ENCODE data around the gene AIG1. TPM values are rescaled to one million over a fixed set of nuclear protein-coding genes. Genes with fewer than 3 reads are reported as not detected.

The AIG1 gene
- total RNA-seq, 6 donors from 2014 or later = 6.3 to 26.6 (median 20.8) TPM

GRCh38 chr6:143332153-143332845 is 271.6 kb downstream of the AIG1 start:
- TF ChIP-seq POLR2AphosphoS5 (IDR thresholded peaks at IDR 0.05) (no peak), EP300 (IDR thresholded peaks at IDR 0.05) (no peak), CTCF (IDR thresholded peaks at IDR 0.05) (no peak), POLR2A (IDR thresholded peaks at IDR 0.05) (no peak)
- WGBS, 2 donors = 70 to 100% methylated on average over 1 of the region's 1 CpG

DNA sequence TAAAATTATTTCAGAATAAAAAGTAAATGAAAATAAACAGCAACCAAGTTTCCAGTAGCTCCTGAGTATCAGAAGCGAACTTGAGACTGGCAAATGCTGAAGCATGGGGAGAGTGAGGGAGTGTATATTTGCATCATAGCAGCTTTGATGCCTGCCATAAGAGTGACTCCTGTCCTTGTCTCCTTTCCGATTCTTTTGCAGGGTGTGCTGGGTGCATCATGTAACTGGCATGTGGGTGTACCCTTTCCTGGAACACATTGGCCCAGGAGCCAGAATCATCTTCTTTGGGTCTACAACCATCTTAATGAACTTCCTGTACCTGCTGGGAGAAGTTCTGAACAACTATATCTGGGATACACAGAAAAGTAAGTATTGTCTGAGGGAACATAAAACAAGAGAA is 272.4 kb downstream of the AIG1 start:
- Histone ChIP-seq H3K27me3 (no peaks in the 10 kb centered on the region), H3K4me1 (no peaks in the 10 kb centered on the region), H3K27ac (no peak overlapping the region), H3K4me3 (no peak overlapping the region), H3K9me3 (no peaks in the 10 kb centered on the region), H3K36me3 (no peaks in the 10 kb centered on the region)
- WGBS, 2 donors = 93 to 97% methylated on average over 2 of the region's 2 CpGs
- no peak for DNase-seq
- ATAC-seq (ENCODE audit: low FRiP score in 2 of 2) = no peak
- TF ChIP-seq POLR2A (IDR thresholded peaks at IDR 0.05) = no peak
- no peak for TF ChIP-seq CTCF (IDR thresholded peaks at IDR 0.05)
- TF ChIP-seq POLR2AphosphoS5 (IDR thresholded peaks at IDR 0.05) = no peak
- TF ChIP-seq EP300 (IDR thresholded peaks at IDR 0.05) = no peak

More at GRCh38 chr6:143332153-143332845, 271.6 kb downstream of the AIG1 start:
- DNase-seq (no peak), ATAC-seq (ENCODE audit: low FRiP score in 2 of 2) (peak in 1 of 2 donors; percentile 56)
- no peak overlapping the region for H3K4me3 ChIP-seq
- no peaks in the 10 kb centered on the region for H3K4me1 ChIP-seq
- no peak overlapping the region for H3K27ac ChIP-seq
- H3K36me3 ChIP-seq = no peaks in the 10 kb centered on the region
- H3K27me3 ChIP-seq = no peaks in the 10 kb centered on the region
- no peaks in the 10 kb centered on the region for H3K9me3 ChIP-seq

DNA sequence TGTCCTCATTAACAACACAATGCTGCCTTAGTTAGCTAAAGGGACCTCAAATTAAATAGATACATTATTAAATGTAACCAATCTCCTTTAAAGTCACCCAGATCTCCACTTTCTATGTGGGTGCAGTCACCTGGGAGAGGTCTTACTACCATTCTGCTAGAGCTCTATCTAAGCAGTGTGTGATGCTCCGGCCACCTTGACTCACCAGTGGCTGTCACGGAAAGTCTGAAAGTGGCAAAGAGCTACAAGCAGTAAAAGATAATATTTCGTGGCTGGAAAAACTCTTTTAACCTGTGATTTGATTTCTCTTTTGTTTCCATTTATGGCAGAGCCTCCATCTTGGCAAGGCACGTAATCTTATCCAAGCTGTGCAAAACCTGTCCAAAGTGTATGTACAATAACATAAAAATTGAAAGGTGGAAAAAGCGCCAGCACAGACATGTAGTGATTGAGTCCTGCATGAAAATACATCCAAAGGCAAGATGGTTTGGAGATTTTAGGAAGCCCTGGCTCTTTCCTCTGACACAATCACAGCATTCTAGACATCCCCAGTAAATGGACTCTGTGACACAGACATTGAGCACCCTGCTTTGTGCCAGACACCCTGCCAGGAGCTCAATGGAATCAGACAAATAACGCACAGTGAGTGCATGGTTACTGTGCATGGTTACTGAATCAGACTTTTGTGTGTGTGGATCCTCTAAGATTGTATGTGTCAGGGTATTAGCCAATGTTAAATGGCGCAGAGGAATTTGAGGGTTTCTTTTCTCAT is 273.2 kb downstream of the AIG1 start:
- no peak overlapping the region for H3K27ac ChIP-seq
- no peaks in the 10 kb centered on the region for H3K27me3 ChIP-seq
- WGBS, 2 donors = 93 to 96% methylated on average over 7 of the region's 7 CpGs
- no peaks in the 10 kb centered on the region for H3K4me1 ChIP-seq
- no peaks in the 10 kb centered on the region for H3K9me3 ChIP-seq
- H3K4me3 ChIP-seq = no peak overlapping the region
- no peaks in the 10 kb centered on the region for H3K36me3 ChIP-seq
- DNase-seq (no peak), ATAC-seq (ENCODE audit: low FRiP score in 2 of 2) (no peak)
- no peak for TF ChIP-seq POLR2A (IDR thresholded peaks at IDR 0.05)
- TF ChIP-seq EP300 (IDR thresholded peaks at IDR 0.05) = no peak
- no peak for TF ChIP-seq POLR2AphosphoS5 (IDR thresholded peaks at IDR 0.05)
- no peak for TF ChIP-seq CTCF (IDR thresholded peaks at IDR 0.05)

- TF ChIP-seq POLR2AphosphoS5 (IDR thresholded peaks at IDR 0.05) (no peak), CTCF (IDR thresholded peaks at IDR 0.05) (no peak), POLR2A (IDR thresholded peaks at IDR 0.05) (no peak), EP300 (IDR thresholded peaks at IDR 0.05) (no peak)
These were observed 275.2 kb downstream of the AIG1 start for GRCh38 chr6:143335865-143336264.

More at GRCh38 chr6:143335865-143336264, 275.2 kb downstream of the AIG1 start:
- H3K27ac ChIP-seq = no peak overlapping the region
- no peaks in the 10 kb centered on the region for H3K4me1 ChIP-seq
- H3K4me3 ChIP-seq = no peak overlapping the region
- no peaks in the 10 kb centered on the region for H3K36me3 ChIP-seq
- no peak for ATAC-seq (ENCODE audit: low FRiP score in 2 of 2)
- no peaks in the 10 kb centered on the region for H3K27me3 ChIP-seq
- 62 to 97% methylated on average over 2 of the region's 2 CpGs for WGBS, 2 donors
- no peak for DNase-seq
- H3K9me3 ChIP-seq = no peaks in the 10 kb centered on the region
